Activated CD8-positive, alpha-beta memory T cell treated with anti-CD3 and anti-CD28 coated beads, Interleukin-2, amount 50 U/mL, for 4 hours (primary cell): ENCODE measurements around the gene IL1RN.

ENCODE experiments used
- DNase-seq: peaks from one replicate; pipeline ENCODE4 v3.0.0-alpha.2; 2020

The IL1RN gene

DNA sequence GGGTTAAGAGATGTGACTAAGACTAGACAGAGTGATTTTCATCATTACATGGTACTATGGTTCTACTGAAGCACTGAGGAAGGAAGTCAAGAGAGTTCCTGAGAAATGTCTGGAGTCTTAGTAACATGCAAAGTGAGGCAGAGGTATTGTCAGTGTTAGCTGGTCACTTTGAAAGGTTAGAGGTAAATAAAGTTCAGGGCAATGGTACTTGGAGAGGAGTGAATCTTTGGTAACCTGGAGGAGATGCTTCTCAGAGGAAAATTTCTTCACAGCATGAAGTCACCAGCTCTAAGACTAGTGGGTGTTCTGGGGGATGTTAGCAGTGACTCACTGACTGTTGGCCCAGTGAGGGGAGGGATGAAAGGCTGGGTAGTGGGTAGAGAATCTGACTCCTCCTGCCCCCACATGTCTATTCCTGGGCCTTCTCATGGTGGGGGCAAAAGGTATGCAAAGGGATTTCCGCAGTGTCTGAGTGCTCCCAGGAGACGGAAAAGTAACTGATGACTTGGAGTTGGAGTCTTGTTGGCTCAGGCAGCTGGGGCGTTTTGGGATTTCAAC lies 23.3 kb upstream of the IL1RN start:
- DNase-seq, result no peak

DNA sequence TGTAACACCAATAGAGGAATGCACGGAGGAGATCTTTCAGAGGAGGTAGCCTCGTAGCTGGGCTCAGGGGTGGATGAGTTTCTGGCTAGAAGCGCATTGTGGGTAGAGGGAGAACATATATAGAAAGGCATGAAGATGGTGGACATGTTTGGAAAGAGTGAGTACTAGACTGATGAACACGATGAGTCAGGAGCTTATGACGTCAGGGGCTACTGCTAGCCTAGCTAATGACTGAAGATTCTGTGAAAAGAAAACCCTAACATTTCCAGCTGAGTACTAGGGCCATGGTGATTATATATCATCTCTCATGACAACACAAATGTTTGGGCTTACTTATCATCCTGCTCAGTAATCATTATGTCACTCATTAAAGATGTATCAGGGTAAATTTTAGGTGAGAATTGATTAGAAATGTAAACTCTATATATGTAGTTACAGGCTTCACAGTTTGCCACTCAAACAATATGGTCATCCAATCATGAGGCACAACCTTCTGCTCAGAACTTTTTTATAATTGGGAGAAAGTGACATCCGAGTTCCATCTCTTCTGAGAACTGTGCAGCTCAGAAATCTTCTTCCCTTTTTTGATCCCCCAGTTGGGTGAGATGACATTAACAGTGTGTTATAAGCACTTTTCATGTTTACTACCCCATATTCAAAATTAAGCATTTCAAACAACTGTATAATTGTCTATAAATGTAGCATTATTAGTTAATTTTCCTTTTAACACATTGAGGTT lies 22.2 kb upstream of the IL1RN start:
- peak; percentile 25 for DNase-seq

DNA sequence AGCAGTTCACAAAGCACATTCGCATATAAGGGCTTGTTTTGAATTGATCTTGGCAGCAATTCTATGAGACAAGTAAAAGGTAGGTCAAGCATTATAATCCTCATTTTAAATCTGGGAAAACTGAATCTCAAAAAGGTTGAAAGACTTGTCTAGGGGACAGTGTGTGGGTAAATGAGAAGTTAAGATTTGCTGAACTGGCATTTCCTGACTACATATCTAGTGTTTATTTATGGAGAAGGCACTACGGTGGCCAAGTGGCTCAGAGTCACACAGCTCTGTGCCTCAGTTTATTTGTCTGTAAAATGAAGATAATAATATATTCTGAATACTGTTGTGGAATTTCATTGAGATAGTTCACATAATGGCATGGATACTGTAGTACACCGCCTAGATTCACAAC lies 16.3 kb upstream of the IL1RN start:
- no peak for DNase-seq

DNA sequence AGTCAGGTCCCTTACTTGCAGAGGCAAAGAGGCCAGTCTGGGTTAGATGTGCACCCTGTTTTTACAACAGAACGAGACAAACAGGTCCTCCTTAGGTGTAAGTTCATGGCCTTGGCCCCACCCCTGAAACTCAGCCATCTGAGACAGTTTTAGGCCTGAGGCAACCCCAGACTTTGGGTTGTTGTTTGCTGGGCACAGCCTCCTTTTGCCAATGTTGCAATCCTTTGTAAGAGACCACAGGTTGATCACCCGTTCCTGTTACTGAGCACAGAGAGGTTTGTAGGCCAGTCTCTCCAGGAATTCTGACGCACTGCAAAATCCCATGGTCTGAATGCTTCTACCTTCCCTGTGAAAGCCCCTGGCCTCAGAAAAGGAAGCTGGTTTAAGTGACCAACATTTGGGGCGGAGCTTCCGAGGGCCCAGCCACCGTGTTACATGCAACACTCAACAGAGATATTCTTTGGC lies 15.5 kb upstream of the IL1RN start:
- DNase-seq, result no peak

DNA sequence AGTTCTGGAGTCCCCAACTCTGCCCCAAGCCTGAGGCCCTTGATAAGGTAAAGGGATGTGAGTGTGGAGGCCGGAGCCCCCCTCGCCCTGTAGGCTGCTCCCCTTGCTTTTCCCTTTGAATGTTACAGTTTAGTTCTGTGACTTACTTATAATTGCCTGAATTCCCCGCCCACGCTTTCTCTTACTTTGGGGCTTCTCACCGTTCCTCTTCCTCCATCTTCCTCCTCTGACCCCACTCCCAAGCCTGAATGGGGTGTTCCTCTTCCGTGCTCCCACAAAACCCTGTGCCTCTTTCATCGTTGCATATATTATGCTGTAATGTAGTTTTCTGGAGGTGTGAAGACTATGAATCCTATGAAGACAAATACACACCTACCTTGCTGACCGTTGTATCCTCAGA lies 15.0 kb upstream of the IL1RN start:
- no peak for DNase-seq

DNA sequence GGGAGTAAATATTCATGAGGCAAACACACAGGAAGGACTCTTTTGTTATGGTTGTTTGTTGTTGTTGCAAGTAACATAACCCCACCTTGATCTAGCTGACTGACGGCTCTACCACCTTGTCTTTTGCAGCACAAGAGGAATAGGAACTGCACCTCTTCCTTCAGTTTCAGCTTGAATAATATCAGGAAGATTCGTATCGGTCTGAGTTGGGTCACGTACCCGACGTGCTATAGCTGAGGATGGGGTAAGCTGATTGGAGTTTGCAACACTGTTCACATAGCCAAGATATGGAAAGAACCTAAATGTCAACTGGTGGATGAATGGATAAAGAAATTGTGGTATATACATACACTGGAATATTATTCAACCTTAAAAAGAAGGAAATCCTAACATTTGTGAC lies 14.5 kb upstream of the IL1RN start:
- DNase-seq, result no peak

DNA sequence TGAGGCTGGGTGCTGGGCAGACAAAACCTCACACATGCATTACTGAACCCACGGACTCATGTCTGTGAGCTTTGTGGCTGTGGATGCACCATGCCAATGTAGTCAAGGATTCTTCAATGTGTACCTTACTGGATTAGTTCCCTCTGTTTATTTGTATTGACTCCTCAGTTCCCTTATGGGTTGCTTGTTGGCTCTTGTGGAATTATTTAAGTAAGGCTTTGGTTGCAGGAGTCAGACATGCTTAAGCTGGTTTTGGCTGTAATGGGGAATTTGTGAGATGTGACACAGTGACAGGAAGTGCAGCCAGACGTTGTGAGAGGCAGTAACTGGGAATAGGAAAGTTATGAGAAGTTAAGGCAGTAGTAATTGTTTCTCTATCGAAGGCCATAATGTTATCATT lies 13.6 kb upstream of the IL1RN start:
- DNase-seq, result no peak

DNA sequence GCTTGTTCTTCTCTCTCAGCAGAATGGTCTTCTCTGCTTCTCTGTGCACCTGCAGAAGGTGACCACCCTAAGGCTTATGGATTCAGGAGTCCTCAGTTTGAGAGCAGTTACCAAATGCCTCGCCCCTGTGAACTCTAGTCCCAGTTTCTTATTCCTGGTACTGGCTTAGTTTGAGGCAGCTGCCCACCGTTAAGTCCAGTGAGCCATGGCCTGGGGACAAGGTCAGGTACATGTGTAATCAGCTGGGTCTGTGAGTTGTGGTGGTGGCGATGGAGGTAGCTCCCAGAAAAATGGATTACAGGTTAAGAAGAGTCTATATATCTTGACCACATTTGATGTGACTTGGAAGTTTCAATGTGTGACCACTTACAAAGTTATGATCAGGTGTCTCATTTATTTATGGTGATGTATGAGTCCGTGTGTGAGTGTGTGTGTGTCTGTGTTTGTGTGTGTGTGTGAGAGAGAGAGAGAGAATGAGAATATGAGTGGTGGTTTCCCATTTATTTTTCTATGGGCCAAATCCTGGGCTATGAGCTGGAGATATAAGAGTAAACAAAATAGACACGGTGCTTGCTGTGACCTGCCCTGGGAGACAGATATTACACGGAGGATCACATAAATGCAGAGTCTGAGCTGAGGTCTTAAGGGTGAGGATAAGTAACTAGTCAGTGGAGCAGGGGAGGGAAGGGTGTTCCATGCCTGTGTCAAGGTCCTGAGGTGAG lies 13.0 kb upstream of the IL1RN start:
- no peak for DNase-seq

DNA sequence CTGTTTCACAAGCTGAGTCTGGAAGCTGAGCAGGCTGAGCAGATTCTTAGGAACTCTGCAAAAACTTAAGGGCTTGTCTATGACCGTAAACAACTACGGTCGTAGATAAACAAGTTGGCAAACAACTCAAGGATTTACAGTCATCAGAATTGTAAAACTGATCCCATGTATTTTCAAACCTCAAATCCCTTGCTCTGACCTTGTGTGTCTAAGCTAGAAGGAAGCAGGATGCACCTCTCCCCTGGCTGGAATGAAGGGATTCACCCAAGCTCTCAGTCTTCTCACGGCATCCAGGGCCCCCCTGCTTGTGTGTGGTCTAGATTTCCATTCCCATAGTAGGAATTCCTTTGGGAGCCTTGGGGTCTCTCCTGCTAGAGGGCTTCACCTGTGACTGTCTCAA lies 12.4 kb upstream of the IL1RN start:
- no peak for DNase-seq

DNA sequence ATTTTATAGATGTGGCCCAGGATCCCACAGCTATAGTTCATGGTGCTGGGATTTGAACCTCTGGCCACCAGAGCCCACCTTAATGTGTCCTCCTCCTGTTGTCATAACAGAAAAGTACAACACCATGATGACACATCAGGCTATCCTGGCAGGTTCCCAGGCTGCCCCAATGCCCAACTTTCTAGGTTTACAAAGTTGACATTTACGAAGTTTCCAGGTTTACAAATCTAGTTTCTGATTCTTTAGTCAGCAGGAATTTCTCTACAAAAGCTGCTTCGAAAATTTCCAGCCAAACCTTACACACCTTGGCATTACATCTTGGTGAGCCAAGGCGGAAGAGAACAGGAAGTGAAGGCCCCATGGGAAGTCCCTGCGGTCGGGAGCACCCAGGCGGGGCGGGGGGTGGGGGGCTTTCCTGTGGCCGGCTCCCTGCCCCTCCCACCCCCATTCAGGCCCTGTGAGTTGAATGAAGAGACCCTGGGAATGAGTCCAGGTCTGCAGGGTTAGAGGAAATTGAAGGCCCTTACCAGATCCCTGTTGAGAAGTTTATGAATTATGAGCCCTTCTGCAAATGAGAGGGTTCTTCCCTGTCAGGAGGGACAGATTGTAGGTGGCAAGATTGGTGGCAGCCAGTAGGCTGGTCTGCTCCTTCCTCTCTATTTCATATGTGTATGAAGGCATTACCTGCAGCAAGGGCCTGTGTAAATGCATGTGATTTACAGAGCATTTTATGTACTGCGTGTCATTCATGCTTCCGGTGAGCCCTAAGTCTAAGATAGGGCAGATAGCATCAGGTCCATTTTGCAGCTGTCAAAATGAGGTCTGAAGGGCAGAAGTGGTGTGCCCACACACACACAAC lies 11.1 kb upstream of the IL1RN start:
- no peak for DNase-seq

DNA sequence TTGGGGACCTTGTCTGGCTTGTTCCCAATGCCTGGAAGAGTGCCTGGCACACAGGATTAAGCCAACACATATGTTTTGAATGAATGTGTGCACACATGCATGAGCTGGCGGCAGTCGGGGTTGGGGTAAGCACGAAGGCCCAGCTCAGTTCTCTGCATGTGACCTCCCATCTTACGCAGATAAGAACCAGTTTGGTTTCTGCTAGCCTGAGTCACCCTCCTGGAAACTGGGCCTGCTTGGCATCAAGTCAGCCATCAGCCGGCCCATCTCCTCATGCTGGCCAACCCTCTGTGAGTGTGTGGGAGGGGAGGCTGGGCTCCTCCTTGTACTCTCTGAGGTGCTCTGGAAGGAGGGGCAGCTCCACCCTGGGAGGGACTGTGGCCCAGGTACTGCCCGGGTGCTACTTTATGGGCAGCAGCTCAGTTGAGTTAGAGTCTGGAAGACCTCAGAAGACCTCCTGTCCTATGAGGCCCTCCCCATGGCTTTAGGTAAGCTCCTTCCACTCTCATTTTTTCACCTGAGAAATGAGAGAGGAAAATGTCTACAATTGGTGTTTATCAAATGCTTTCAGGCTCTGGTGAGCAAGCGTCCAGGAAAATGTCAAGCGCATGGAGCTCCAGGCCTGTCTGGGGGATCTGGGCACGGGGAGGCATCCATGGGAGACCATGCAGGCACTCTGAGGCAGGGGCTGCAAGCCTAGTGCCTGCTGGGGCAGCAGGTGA lies 9.7 kb upstream of the IL1RN start:
- DNase-seq, result no peak

DNA sequence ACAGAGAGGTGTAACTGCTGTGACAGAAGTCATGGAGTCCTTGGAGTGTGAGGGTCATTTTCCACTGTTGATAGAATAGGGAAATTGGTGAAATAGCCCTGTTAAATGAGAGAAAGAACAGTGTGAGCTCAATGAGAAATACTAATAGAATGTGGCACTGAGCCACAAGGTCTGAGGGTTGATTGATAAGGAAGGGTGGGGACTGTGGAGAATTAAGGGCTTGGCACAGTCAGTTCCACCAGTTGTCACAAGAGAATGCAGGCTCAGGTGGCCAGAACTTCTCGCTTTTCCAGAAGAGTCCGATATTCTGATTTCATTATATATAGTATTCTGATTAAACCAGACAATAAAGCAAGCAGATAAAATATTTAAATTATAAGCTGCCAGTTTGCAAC lies 9.1 kb upstream of the IL1RN start:
- DNase-seq, result no peak

DNA sequence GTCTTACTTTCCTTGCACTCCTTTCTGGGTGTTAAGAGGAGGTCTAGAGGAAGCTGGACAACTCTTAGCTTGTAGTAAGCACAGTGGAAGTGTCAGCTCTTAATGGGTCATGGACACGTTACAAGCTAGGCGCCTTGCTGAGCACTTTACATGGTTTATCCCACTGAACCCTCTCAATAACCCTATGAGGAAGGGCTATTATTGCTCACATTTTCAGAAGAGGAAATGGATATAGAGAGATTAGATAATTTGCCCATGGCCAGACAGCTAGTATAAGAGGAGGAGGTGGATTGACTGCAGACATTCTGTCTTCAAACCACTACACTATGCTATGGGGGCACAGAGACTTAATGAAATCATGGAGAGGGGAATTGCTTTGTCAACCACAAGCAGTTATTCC lies 8.3 kb upstream of the IL1RN start:
- no peak for DNase-seq

DNA sequence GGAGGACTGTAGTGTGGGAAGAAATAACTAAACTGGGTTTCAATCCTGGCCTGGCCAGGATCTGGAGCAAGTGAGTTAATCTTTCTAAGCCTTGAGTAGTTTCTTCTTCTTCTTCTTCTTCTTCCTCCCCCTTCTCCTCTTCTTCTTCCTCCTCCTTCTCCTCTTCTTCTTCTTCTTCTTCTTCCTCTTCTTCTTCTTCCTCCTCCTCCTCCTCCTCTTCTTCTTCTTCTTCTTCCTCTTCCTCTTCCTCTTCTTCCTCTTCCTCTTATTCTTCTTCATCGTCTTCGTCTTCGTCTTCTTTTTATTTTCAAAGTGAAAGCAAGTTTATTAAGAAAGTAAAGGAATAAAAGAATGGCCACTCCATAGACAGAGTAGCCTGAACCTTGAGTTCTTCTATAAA lies 6.5 kb upstream of the IL1RN start:
- DNase-seq, result no peak

DNA sequence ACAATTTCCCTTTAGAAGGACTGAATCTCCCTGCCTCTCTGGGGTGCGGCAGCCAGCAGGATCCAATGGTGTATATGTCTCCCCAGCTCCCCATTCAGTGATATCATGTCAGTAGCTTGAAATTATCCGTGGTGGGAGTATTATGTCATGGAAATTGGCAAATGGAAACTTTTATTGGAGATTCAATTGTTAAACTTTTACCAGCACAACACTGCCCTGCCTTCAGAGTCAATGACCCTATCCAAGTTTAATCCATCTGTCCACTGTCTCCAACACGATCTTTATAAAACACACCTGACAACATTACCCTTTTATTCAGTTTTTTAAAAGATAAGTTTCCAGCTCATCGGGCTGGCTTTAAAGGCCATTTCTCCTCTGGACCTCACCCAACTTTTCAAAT lies 5.0 kb upstream of the IL1RN start:
- no peak for DNase-seq

DNA sequence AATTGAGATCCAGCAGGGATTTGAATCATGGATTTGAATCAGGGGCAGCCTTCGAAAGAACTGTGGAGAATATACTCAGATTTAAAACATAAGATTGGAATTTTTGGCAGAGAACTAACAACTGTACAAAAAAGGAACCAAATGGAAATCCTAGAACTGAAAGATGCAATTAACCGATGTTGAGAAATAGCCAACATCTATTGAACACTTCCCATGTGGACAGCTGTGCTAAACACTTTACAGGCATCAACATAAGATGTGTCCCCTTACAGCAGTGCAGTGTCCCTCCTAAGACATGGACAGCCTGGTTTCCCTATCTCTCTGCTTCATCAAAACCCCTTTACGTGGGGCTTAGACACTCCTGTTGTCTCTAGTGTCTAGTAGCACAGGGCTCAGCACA lies 3.7 kb upstream of the IL1RN start:
- DNase-seq, result no peak

DNA sequence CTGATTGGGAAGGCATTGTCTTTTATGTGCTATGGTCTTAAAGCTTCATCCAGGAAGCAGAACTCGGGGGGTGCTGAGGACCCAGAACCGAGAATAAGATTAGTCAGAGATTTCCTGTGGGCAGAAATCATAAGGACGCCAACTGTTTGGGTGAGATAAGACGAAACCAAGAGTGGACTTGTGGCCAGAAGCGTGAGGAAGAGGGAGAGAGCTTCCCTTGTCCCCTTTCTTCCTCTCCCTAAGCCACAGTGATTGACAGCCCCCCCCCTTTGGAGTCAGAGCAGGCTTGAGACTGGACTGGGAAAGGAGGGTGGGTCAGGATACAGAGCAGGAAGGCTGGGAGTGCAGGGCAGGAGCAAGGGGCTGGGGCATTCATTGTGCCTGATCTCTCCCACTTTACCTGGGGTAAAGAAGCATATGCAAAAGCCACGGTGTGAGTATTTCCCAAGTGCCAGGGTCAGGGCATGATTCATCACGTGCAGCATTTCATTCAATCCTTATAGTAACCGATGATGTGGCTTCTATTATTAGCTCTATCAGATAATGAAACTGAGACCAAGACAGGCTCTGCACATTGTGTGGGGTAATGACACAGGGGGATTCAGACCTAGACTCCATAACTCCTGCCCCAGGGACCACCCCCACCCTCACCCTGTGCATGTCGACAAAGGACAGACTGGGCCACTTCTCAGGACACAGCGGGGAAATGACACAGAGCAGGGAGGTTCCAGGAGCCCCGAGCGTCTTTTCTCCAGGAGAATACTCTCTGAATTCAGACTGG lies 3.0 kb upstream of the IL1RN start:
- DNase-seq, result no peak

DNA sequence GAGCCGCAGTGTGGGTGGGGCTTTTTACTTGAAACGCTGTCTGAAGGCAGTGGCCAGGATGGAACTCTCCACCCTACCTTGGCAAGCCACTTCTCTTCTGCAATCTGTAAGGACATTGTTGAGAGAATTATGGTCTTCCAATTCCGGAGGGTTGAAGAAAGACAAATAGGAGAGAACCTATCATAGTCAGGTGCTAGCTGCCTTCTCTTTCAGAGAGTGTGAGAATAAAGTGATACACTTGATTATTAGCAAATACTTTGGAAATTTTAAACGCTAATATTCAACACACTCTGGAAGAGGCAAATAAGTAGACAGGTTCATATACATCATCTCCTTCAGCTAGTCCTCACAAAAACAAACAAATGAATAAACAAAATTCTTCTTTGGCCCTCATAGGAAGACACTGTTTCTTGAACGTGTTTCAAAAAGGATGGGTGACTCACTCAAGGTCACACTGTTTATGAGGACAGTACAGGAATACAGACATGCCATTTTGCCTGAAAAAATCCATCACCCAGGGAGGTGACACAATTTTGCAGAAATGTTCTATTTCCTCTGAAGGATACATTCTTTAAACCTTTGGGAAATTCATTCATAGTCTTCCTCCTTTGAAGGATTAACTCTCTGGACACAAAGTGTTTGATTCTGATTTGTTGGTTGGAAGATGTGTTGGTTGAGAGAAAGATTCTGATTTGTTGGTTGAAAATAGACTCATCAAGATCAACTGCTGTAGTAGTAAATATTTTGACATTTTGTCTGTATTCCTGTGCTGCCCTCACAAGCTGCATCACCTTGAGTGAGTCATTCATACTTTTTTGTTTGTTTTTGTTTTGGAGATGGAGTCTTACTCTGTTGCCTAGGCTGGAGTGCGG lies 2.2 kb upstream of the IL1RN start:
- no peak for DNase-seq

DNA sequence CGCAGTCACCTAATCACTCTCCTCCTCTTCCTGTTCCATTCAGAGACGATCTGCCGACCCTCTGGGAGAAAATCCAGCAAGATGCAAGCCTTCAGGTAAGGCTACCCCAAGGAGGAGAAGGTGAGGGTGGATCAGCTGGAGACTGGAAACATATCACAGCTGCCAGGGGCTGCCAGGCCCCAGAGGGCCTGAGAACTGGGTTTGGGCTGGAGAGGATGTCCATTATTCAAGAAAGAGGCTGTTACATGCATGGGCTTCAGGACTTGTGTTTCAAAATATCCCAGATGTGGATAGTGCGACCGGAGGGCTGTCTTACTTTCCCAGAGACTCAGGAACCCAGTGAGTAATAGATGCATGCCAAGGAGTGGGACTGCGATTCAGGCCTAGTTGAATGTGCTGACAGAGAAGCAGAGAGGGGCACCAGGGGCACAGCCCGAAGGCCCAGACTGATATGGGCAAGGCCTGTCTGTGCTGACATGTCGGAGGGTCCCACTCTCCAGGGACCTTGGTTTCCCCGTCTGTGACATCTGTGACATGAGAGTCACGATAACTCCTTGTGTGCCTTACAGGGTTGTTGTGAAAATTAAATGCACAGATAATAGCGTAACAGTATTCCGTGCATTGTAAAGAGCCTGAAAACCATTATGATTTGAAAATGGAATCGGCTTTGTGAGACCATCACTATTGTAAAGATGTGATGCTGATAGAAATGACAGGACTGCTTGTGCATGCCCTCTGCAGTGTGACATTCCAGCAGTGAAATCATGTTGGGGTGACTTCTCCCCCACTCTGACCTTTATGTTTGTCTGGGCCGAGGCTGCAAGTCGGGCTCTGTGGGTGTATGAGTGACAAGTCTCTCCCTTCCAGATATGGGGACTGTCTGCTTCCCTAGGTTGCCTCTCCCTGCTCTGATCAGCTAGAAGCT lies 510 bp downstream of the IL1RN start:
- DNase-seq, result no peak
